DMS53 treated with DMSO at 0.1 percent for 48 hours (cell line): ENCODE data around the gene SAMD3.
"Not testable (repeated sequence)": the region's sequence is repeated elsewhere in the genome, so short reads cannot be mapped to it uniquely, and the experiment has no call there.

Source experiments
- DNase-seq: peaks from one replicate; lab custom pipeline; 2025; ENCODE audit not compliant: unreplicated experiment; lab: John Stamatoyannopoulos, UW

Gene SAMD3

DNA sequence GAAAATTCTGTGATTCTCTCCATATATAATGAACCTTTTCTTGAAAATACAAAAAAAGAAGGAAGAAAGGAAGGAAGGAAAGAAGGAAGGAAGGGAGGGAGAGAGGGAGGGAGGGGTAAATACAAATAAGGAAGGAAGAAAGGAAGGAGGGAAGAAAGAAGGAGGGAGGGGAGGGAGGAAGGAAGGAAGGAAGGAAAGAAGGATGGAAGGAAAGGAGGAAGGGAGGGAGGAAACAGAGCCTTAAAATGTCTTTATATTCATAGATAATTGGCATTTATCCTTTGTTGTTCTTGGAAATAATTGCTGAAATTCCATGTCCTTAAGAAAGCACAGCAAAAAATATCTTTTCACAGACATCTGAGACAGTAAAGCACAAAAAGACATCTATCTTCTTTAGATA is 40.3 kb downstream of the SAMD3 start:
- DNase-seq: no peak

DNA sequence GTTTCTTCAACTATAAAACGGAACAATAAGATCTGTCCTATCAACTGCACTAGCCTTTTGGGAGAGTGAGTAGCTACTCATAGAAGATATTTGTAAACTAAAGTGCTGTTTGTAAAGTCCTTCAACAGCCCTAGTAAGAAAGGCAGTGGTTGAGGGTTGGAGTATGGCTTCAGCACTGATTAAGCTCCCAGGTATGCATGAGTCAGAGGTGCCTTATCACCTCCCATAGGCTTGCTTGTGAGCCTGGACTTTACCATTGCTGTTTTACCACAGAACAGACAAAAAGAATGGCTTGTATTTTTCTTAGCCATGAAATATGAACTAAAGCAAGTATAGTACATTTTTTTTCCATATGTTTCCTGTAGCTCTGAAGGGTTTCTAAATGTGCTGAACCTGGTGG is 44.1 kb downstream of the SAMD3 start:
- DNase-seq: no peak

DNA sequence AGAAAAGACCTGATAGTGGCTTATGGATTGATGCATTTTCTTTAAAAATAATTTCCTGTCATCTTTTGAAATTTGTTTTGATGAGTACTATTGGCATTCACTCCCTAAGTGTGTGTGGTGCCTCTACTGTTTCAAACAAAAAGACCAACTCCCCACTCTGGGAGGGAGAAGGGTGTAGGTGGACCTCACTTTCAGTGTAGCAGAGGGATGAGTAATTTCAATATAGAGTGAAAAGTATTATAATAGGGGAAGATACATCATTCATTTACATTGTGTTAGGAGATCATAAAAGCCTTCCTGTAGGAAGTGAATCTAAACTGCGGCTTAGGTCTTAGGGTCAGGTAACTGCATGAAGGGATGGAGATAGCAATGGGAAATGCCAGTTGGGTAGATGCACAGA is 46.4 kb downstream of the SAMD3 start:
- DNase-seq: no peak

DNA sequence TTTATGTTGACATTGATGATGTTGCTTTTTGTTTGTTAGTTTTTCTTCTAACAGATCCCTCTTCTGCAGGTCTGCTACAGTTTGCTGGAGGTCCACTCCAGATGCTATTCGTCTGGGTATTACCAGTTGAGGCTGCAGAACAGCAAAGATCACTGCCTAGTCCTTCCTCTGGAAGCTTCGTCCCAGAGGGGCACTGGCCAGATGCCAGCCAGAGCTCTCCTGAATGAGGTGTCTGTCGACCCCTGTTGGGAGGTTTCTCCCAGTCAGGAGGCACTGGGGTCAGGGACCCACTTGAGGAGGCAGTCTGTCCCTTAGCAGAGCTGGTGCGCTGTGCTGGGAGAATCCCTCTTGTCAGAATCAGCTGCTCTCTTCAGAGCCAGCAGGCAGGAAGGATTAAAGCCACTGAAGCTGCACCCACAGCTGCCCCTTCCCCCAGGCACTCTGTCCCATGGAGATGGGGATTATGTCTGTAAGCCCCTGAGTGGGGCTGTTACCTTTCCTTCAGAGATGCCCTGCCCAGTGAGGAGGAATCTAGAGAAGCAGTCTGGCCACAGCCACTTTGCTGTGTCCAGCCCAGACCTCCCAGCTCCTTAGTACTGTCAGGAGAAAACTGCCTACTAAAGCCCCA is 49.3 kb downstream of the SAMD3 start:
- DNase-seq: not testable (repeated sequence)

DNA sequence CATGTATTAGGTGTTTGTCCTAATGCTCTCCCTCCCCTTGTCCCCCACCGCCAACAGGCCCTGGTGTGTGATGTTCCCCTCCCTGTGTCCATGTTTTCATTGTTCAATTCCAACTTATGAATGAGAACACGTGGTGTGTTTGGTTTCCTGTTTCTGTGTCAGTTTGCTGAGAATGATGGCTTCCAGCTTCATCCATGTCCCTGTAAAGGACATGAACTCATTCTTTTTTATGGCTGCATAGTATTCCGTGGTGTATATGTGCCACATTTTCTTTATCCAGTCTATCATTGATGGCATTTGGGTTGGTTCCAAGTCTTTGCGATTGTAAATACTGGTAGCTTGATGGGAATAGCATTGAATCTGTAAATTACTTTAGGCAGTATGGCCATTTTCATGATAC is 52.6 kb downstream of the SAMD3 start:
- not testable (repeated sequence) for DNase-seq

DNA sequence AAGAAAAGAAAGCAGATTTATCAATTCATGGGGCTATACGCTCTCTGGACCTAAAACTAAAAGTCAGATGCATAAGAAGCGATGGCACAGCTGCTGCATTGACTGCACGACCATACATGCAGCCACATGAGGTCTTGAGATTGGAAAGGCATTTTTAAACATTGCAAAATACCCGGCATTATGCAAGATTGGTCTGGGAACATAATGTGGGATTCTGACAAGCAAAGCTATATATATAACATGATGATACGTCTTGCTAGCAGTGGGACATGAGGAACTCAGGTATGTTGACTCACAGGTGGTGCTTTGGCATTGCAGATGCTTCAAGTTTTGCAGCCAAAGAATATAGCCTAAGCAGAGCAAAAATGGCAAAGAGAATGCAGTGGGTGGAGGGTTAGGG is 55.1 kb downstream of the SAMD3 start:
- no peak for DNase-seq

DNA sequence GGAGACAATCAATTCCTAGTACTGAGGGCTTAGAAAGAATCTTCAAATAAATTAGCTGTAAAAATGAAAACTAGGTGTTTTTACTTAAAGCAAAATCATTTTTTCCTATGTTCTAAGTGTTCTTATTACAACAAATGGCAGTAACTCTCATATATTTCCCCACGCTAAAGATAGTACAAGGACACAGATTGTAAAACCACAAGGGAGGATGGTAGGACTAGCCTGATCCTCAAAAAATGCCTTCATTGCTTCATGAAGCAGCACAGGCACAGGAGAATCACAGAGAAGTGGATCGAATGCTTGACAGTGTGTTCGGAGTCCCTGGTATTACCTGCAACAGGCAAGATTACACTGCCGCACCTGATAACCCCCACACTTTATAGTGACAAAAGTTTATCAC is 58.5 kb downstream of the SAMD3 start:
- DNase-seq: no peak

DNA sequence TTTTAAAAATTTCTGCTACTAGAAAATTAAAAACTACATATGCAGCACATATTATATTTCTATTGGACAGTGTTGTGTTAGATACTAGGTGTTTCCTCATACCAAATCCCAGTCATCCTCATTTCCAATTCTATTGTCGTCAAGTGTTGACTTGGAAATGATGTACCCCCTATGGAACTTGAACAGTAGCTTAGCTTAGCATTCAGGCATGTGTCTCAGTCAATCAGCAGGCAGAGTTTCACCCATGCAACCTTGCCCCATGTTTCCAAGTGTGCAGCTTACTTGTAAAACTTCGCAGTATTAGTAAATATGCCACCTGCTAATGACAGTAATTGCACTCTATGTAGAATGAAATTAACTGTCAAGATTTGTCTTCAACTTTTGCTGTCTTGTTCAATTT is 59.5 kb downstream of the SAMD3 start:
- DNase-seq: no peak

DNA sequence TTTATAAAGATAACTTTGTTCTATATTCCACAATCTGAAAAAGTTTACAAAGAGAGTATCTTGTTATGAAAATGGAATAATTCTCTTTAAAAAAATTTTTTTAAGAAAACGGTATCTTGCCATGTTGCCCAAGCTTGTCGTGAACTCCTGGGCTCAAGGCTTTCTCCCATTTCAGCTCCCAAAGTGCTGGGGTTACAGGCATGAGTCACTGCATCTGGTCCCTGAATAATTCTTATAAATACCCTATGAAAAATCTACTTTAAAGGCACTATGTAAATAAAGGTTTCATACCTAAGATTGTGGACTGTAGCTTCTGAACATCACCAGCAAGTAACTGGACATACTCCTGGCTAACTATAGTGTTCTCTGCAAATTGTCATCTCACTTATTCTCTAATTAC is 60.3 kb downstream of the SAMD3 start:
- DNase-seq: no peak

DNA sequence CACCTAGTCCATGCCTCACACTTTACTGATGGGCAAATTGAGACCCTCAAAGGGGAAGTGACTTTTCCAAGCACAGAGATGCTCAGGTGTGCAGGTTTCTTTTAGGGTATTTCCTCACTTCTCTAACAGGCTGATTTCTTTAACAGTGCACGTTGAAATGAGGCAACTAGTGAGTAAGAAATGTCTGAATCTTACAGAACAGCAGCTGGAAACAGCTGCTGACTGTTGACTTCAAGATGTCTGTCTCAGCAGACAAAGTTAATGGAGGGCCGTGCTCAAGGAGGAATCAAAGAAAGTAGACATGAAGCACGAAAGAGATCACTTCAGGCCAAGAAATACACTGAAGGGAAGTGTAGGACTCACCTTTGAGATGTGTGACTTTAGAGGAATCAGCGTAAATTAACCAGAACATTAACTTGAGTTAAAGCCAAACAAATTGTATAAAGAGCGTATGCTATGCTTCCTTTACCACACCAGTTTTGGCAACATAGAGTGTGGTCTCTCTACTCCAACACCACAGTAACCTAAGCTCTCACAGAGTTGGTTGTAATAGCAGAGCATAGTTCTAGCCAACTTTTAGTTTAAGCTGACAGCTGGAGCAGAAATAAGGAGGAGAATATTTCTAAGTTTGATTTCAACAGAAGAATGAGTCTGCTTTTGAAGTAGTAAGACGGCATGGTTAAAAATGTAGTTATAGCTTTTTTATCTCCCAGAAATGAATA is 60.9 kb downstream of the SAMD3 start:
- DNase-seq: no peak

DNA sequence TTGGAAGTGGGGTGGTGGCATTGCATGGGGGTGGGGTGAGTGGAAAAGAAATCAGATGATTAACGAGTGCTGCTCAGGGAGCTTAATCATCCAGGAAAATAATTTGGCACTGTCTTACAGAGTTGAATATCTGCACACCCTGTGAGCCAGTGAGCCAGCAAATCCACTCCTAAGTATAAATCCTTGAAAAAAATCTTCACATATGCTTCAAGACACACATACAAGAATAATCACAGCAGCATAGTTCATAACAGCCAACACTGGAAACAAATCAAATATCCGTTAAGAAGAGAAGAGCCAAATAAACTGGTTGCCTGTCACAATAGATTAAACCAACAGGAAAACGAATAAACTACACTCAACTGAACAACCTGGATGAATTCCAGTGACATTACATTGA is 62.8 kb downstream of the SAMD3 start:
- DNase-seq: no peak

DNA sequence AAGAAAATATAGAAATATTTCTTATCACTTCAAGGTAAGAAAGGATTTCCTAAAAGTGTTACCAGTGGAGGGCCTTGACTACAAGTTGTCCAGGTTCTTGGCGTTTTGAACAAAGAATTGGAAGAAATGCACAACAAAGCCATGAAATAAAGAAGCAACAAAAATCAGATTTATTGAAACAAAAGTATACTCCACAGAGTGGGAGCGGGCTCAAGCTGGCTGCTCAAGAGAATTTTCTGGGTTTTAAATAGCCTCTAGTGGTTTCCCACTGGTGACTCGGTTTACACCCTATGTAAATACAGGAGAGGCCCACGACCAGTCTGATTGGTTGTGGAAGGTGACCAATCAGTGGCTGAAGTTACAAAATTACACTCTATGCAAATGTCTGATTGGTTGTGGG is 64.2 kb downstream of the SAMD3 start:
- DNase-seq: no peak

DNA sequence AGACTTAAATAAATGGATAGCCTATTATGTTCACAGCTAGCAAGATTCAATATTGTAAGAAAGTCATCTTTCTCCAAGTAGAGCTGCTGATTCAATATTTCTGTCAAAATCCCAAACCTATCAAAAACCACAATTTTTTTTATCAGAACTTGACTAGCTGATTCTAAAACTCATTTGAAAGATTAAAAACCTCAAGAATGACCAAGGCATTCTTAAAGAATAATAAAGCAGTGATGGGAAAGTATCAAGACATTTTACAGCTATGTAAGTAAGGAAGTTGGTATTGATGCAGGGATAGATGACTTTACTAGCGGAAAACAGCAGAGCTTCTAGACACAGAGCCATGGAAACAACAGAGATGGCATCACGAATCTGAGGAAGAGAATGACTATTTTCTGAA is 64.7 kb downstream of the SAMD3 start:
- DNase-seq: no peak

DNA sequence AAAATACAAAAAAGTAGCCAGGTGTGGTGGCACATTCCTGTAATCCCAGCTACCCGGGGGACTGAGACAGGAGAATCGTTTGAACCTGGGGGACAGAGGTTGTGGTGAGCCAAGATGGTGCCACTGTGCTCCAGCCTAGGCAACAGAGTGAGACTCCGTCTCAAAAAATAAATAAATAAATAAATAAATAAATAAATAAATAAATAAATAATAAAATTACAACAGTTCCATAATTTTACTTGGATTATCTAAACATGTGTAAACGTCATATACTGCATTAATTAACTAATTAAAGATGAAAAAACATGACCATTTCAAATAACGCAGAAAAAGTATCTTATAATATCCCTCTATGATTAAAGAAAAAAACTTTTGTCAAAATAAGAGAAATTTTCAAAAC is 65.8 kb downstream of the SAMD3 start:
- DNase-seq: no peak

DNA sequence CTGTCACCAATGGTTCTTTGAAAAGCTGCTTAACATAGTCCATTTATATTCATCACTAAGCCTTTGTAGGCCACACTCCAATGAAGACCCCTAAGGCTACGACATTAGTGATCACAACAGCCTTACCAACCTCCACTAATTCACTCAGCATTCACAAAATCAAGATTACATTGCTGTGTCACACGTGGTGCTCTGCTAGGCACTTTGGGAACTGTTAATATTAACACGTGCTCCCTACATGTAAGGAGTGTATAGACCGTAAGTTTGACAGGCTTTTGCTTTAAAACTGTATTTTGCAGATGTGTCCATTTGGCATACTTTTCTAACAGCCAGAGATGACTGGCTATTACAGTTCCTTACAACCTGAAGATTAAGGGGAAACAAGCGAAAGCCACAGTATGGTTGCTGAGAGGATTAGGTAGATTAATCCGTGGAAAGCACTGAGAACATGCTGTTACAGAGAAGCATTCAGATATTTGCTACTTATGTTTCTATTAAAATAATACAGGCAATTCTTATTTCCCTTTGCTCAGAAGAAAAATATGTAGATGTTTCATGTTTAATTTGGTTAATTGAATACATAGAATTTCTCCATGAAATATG is 69.7 kb downstream of the SAMD3 start:
- no peak for DNase-seq

DNA sequence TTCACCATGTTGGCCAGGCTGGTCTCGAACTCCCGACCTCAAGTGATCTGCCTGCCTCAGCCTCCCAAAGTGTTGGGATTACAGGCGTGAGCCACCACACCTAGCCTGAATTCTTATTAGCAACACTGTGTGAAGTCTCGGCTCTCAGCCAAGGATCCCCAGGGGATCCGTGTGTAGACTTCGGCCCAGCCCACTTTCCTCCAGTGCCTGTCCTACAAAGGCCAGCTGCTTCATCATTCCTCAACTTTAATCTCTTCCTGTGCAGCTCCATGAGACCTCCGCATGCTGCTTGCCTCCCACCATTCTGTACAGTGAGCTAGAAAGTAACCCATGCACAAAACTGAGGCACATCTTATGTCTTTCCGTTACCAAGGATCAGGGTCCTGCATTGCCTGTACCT is 71.8 kb downstream of the SAMD3 start:
- no peak for DNase-seq

DNA sequence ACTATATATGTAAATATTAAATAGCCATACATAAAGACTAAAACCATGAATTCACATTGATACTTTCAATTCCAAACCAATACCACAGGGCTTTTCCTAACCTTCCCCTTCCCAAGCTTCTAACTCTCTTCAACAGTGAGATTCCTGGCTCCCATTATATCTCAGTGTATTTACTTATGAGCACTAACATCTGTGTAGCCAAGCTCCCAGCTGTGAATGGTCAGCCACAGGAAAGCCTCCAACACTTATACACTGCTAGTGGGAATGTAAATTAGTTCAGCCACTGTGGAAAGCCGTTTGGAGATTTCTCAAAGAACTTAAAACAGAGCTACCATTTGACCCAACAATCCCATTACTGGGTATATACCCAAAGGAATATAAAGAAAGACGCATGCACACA is 73.7 kb downstream of the SAMD3 start:
- not testable (repeated sequence) for DNase-seq

DNA sequence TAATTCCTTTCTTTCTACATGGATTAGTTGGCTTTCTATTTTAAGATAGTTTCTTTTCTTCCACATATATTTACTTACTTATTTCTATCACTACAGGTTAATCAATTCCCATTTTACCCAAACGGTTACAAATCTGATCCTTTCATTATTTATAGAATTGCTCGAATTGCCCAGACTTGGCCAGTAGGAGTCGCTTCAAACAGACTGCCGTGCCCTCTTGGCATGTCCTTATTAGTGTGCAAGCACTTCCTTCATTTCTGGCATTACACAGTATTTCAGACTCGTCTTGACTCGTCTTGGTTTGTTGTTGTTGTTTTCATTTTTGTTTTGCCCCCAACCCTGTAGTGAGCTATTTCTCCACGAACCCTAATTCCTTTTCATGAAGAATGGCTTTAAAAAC is 74.6 kb downstream of the SAMD3 start:
- DNase-seq: no peak

DNA sequence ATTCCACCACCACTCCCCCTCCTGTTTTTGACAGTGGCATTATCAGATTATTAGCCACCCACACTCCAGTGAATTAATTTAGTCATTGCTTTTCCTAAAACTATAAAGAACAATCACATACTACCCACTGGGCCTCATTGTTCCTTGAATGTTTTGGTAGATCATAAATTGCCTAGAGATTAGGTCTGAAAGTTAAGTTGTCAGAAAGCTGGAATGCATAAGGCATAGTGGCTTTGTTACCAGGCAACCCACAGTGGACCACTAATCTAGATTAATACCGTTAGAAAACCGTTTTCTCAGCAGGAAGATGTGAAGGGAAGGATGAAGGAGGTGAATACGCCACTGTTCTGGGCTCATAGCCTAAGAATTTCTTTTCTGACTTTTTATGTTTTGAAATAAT is 75.6 kb downstream of the SAMD3 start:
- no peak for DNase-seq

DNA sequence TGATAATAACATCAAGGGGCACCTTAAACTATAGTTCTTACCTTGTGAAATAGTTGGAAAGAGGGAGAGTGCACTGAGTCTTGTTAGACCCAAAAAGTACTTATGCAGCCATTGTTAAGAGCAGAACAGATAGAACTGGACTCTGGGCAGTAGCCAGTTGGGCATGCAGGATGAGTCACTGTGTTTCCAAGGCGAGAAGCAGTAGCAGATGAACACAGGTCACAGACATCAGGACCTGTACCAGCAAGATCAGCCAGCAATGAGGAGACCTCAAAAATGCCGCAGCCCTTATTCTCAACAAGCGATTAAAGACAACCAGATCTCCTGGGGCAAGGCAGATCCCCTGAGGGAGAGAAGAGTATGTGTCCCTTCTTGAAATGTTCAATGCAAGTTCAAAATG is 79.0 kb downstream of the SAMD3 start:
- DNase-seq: no peak

DNA sequence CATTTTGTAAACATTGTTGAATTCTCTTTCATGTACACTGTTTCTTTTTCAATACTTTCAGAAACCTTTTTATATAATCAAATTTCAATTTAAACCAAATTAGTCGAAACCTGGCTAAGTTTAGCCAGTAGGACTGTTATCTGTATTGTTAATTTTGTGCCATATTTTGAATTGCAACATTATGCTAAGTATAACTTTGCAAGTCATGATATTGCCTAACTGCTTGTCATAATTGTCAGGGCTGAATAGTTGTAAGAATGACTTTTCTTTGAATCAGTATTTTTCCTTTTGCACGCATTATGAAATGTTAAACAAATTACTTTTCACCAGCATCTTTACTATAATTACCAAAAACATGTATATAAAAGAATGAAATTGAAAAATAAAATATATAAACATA is 82.7 kb downstream of the SAMD3 start:
- DNase-seq: no peak

DNA sequence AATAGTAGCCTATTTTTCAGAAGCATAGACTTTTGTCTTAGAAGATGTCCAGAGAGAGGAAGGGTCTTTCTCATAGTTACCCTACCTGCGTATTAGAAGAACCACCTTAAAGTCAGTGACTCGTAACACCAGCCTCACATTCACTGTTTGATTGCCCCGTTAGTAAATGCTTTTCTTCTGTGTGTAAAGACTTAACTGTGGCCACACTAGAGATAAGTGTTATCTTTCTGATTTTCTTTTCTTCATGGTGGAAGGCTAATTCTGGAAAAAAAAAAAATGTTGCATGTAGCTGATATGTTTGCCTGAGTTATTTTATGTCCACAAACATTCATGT is 83.9 kb downstream of the SAMD3 start:
- DNase-seq: no peak
